Measurements from ENCODE around the gene HIC2.
"Not testable (repeated sequence)": the region's sequence is repeated elsewhere in the genome, so short reads cannot be mapped to it uniquely, and the experiment has no call there.

Gene HIC2

GRCh38 chr22:21497984-21498383 lies 80.8 kb downstream of the HIC2 start:
- DNase-seq, result not testable (repeated sequence)

- DNase-seq, result not testable (repeated sequence)
These were observed 81.3 kb downstream of the HIC2 start for GRCh38 chr22:21498489-21498888.

GRCh38 chr22:21499623-21500506 lies 82.7 kb downstream of the HIC2 start:
- not testable (repeated sequence) for DNase-seq

Data from NCI-H446 (cell line).